ENCODE data around the gene FASLG.
"Not testable (repeated sequence)": the region's sequence is repeated elsewhere in the genome, so short reads cannot be mapped to it uniquely, and the experiment has no call there.

Gene FASLG, protein sequence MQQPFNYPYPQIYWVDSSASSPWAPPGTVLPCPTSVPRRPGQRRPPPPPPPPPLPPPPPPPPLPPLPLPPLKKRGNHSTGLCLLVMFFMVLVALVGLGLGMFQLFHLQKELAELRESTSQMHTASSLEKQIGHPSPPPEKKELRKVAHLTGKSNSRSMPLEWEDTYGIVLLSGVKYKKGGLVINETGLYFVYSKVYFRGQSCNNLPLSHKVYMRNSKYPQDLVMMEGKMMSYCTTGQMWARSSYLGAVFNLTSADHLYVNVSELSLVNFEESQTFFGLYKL

DNA sequence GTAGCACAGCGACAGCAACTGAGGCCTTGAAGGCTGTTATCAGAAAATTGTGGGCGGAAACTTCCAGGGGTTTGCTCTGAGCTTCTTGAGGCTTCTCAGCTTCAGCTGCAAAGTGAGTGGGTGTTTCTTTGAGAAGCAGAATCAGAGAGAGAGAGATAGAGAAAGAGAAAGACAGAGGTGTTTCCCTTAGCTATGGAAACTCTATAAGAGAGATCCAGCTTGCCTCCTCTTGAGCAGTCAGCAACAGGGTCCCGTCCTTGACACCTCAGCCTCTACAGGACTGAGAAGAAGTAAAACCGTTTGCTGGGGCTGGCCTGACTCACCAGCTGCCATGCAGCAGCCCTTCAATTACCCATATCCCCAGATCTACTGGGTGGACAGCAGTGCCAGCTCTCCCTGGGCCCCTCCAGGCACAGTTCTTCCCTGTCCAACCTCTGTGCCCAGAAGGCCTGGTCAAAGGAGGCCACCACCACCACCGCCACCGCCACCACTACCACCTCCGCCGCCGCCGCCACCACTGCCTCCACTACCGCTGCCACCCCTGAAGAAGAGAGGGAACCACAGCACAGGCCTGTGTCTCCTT, at the start of gene FASLG:
Gene FASLG (plus strand): TSS at position 233 of the 583 bp plus-strand sequence. CDS start 99 bp downstream, at position 332.
- peak; percentile 58 for DNase-seq

- DNase-seq = peak; percentile 57
Observed at GRCh38 chr1:172609528-172609927, 49.4 kb upstream of the FASLG start.

DNA sequence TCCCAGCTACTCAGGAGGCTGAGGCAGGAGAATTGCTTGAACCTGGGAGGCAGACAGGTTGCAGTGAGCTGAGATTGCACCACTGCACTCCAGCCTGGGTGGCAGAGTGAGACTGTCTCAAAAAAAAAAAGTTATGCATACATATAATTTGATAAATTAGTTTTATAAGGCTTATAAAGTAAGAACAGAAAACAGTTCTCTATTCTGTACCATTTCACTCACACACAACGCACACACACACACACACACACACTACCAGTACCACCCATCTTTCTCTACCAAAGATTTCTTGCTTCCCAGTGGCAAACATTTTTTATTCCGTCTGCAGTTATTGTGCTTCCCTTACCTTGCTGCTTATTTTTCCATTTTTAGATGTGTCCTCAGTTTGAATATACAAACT, 46.4 kb upstream of the FASLG start:
- no peak for DNase-seq

DNA sequence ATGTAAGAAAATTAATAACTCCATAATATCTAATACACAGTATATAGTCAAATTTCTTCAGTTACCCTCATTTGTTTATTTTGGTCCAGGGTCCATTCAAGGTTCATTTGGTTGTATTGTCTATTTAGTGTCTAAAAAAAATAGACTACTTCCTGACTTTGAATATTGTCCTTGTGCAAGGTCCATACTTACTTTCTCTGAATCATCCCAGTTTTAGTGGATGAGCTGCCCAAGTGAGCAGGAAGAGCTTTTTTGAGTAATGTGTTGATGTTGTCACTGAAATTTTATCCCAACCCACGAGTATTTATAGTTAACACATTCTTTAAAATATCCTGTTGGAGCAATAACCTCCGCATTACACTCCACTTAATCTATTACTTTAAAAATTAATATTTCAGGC, 45.6 kb upstream of the FASLG start:
- no peak for DNase-seq

- no peak for DNase-seq
Observed at GRCh38 chr1:172616195-172616594, 42.7 kb upstream of the FASLG start.

- no peak for DNase-seq
Observed at GRCh38 chr1:172616636-172617035, 42.3 kb upstream of the FASLG start.

DNA sequence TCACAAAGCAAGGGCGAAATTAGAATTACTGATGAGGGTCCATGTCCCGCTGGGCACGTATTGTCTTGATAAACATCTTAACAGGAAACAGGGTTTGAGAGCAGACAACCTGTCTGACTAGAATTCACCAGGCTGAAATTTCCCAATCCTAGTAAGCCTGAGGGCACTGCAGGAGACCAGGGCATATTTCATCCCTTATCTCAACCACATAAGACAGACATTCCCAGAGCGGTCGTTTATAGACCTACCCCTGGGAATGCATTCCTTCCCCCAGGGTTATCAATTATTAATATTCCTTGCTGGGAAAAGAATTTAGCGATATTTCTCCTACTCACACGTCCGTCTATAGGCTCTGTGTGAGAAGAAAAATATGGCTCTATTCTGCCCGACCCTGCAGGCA, 38.3 kb upstream of the FASLG start:
- not testable (repeated sequence) for DNase-seq

DNA sequence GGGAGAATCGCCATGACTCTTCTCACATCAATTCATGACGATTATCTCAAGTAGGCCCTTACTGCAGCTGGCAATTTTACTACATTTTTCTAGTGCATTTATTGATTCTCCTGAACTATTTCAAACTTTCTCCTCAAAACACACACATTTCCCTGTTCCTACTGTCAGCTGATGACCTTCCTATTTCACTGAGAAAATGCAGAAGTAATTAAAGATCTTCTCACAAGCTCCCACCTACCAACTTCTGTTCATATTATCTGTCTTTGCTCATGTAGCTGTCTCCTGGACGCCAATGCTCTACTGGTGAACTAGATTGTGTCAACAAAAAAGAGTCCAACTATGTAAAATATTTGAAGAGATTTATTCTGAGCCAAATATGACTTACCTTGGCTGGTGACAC, 36.4 kb upstream of the FASLG start:
- no peak for DNase-seq

- DNase-seq = no peak
Observed at GRCh38 chr1:172623748-172624147, 35.2 kb upstream of the FASLG start.

DNA sequence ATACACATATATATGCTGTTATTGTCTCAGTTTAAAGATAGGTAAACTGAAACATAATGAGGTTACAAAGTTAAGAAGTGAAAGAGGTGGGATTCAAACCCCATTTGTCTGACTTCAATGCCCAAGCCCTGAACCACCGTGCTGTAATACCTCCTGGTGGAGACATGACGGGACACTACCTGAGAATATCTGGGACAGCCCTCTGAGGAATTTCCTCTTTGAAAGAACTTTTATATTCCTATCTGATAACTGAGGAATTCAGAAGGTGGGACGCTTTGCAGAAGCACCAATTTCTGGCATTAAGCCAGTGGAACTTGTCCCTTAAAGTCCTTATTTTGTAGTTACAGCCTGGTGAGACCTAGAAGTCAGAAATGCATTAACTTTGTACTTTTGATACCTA, 32.1 kb upstream of the FASLG start:
- DNase-seq = no peak

- peak; percentile 39 for DNase-seq
Observed at GRCh38 chr1:172627702-172628101, 31.2 kb upstream of the FASLG start.

DNA sequence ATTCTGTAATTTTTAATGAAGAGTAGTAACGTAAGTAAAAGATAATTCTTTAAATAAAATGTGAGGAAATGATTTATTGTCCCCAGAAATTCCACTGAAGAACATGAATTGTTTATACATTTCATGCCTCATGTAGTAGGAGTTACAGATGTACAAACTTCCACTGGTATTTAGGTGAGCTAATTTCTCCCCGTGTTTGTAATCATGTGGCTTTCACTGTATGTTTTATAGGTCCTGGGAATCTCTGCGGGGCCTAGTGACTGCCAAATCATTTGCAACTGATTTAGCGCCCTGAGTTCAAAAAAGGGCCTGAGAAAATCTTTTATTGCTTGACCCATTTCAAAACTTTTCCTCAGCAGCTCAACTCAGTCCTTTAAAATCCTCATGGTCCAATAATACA, 30.5 kb upstream of the FASLG start:
- DNase-seq = no peak

- DNase-seq = no peak
Observed at GRCh38 chr1:172629170-172629569, 29.7 kb upstream of the FASLG start.

GRCh38 chr1:172629638-172630037, 29.3 kb upstream of the FASLG start:
- DNase-seq = no peak

GRCh38 chr1:172630056-172630818, 28.7 kb upstream of the FASLG start:
- no peak for DNase-seq

DNA sequence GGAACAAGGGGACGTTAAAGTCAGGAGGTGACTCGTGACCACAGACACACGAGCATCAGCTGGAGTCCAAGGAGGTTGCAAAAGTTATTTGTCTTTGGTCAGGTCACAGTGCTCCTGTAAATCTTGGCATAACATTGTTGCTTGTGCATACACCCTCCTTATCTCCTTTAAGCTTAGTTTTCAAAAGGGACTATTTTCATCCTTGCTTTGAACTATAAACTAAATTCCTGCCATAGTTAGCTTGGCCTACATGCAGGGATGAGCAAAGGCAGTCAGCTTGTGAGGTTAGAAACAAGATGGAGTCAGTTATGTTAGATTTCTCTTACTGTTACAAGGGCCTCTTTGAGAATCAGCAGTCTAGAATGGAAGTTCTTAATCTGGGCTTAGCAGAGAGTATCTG, 28.0 kb upstream of the FASLG start:
- no peak for DNase-seq

DNA sequence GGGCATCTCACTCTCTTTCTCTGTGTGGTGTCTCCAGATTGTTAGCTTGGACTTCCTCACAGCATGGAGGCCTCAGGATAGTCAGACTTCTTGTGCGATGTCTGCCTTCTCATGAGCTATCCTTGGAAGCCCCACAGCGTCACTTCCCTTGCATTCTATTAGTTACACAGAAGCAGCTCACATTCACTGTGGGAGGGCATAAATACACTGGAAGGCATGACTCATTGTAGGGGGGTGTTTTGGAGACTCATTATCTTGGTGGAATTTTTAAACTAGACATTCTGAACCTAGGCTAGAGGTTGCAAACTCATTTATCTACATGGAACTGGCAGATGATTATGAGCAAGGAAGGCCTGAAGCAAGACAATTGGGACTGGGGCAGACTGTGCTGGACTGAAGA, 21.4 kb upstream of the FASLG start:
- no peak for DNase-seq

- no peak for DNase-seq
Observed at GRCh38 chr1:172638249-172638648, 20.7 kb upstream of the FASLG start.

DNA sequence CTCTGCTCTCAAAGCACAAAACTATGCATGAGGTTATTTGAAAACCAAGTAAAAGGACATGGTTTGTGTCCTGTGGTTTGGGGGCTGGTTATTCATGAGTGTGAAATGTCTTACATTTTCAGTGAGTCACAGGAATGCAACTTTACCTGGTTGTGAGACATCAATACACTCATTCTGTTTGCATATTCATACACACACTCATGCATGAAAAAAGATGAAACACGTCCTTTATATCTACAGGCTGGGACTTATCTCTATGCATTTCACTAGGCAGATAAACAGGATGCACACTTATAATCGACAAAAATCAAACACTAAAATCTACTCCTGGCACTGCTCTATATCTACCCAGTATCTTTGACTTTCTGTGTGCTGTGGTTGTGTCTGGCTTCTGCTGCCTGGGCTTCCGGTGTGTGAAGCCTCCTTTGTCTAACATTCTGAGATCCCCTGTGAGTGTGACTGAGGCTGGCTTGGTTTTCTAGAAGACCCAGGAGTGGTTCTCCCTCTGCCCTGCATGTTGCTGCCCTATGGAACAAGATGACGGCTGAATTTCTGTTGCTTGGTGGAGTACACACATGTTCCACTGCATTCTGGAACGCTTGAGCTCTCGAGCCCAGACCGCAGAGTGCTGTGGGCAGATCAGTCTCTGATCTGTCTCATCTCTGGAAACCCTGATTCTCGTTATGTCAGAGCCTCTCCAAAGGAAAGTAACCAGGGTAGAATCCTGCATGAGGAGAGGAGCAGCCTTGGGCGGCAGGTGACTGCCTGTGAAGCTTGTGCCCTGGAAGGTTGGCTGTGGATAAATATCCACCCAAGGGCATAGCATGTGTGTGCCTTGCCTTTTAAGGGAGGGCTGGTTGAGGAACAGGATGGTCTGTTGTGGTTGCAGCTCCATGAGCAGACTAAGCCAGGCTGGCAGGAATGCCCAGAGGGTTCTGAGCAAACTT, 19.7 kb upstream of the FASLG start:
- DNase-seq = peak; percentile 62

GRCh38 chr1:172640111-172640510, 18.8 kb upstream of the FASLG start:
- no peak for DNase-seq

- DNase-seq = no peak
Observed at GRCh38 chr1:172641492-172641891, 17.4 kb upstream of the FASLG start.

DNA sequence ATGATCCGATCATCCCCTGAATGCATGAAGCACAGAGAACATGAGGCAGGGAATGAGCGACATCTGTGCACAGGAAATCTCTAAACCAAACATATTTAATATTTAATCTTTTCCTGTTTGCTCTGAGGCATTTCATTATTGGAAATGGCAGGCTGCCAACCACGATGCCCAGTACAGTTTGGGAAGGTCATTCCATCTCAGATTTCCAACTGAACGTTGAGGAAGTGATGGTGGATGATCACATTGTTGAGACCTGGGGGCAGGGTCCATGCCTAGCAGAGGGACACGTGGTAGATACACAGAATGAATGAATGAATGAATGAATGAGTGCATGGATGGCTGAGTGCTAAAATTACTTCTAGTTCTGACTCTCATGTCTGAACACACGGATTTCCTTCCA, 15.9 kb upstream of the FASLG start:
- DNase-seq = no peak

DNA sequence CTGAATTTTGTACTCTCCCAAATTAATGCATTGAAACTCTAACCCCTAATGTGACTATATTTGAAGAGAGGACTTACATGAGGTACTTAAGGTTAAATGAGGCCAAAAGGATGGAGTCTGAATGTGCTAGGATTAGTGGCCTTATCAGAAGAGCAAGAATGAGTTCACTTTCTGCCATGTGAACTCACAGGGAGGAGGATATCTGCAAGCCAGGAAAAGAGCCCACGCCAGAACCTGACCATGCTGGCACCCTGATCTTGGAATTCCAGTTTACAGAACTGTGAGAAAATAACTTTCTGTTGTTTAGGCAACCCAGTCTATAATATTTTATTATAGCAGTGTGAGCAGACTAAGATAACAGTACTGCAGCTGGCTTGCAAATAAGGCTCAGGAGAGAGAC, 12.2 kb upstream of the FASLG start:
- DNase-seq = no peak

Data from CD4-positive, alpha-beta T cell treated with Interleukin-21 for 1 hour (primary cell).